Nephron progenitor cell (in vitro differentiated cells): ENCODE results near the gene SCYGR1.
"Not testable (repeated sequence)": the region's sequence is repeated elsewhere in the genome, so short reads cannot be mapped to it uniquely, and the experiment has no call there.

Source experiments
- DNase-seq: peaks from one replicate; pipeline ENCODE4 v3.0.0; 2021
- H3K27ac Mint-ChIP-seq: 2 replicates; pipeline ENCODE4 v1.8.0; 2021; ENCODE audit warnings: mild to moderate bottlenecking, moderate library complexity, mixed read lengths
- H3K27me3 Mint-ChIP-seq: 2 replicates; pipeline ENCODE4 v1.8.0; 2021; ENCODE audit warnings: mild to moderate bottlenecking, low read depth, mixed read lengths; ENCODE audit not compliant: poor library complexity
- H3K36me3 Mint-ChIP-seq: 2 replicates; pipeline ENCODE4 v1.8.0; 2021; ENCODE audit warnings: low read depth, mixed read lengths
- H3K4me1 Mint-ChIP-seq: 2 replicates; pipeline ENCODE4 v1.8.0; 2021; ENCODE audit warnings: mixed read lengths
- H3K4me3 Mint-ChIP-seq: 2 replicates; pipeline ENCODE4 v1.8.0; 2021; ENCODE audit warnings: mild to moderate bottlenecking, moderate library complexity, mixed read lengths
- H3K9me3 Mint-ChIP-seq: 2 replicates; pipeline ENCODE4 v1.8.0; 2021; ENCODE audit warnings: mild to moderate bottlenecking, moderate library complexity, mixed read lengths
- CTCF ChIP-seq: fragments of 200-600 bp; sonication (generic); IDR thresholded peaks from 2 replicates; pipeline ENCODE4 v1.5.0; 2021; ENCODE audit warnings: antibody characterized with exemption

SCYGR1 gene

DNA sequence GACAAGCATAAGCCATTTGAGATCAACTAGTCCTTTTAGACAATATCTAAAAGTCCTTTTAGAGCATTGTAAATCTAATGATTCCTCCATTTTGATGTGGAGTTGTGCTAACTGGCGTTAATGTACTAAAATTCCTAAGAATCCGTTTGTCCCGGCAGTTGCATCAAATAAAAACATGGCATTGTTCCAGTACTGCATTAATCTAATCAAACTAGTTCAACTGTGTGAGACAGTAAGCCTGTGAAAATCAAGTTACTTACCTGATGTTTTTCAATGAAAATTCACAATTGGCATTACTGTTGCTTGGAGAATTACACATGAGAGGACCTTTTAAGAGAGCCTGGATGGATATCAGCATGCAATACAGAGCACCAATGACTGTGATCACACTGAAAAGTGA is 21.9 kb downstream of the SCYGR1 start:
- Mint-ChIP-seq H3K9me3 (no peaks in the 10 kb centered on the region), H3K27me3 (no peaks in the 10 kb centered on the region), H3K4me1 (no peaks in the 10 kb centered on the region), H3K4me3 (no peak overlapping the region), H3K36me3 (peaks cover 4% of the 10 kb centered on the region), H3K27ac (no peak overlapping the region)
- TF ChIP-seq CTCF = no peak
- no peak for DNase-seq

DNA sequence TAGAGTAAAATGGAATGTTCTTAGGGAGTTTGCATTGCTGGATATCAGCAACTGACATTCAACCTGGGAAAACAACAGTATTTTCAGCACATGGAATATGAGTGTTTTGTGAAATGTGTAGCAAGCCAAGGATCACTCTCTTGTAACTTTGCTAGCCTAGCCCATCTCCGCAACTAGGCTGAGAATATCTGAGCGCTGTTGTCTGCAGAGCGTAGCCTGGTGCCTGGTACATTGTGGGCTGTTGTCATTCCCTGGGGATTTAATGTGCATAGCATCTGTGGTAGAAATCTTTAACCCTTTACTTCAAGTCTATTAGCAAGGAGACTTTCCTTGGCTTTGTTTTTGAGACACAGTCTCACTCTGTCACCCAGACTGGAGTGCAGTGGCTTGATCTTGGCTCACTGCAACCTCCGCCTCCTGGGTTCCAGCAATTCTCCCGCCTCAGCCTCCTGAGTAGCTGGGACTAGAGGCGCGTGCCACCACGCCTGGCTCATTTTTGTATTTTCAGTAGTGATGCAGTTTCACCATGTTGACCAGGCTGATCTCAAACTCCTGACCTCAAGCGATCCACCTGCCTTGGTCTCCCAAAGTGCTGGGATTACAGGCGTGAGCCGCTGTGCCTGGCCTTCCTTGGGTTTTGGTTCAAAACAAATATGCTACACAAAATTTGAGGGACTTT is 23.0 kb downstream of the SCYGR1 start:
- not testable (repeated sequence) for DNase-seq, H3K4me3 Mint-ChIP-seq, H3K4me1 Mint-ChIP-seq, H3K9me3 Mint-ChIP-seq, H3K27me3 Mint-ChIP-seq, H3K27ac Mint-ChIP-seq
- H3K36me3 Mint-ChIP-seq = peaks cover 12% of the 10 kb centered on the region

- Mint-ChIP-seq H3K36me3 (peaks cover 21% of the 10 kb centered on the region), H3K4me1 (no peaks in the 10 kb centered on the region), H3K4me3 (no peak overlapping the region), H3K9me3 (no peaks in the 10 kb centered on the region), H3K27me3 (no peaks in the 10 kb centered on the region), H3K27ac (no peak overlapping the region)
- TF ChIP-seq CTCF = no peak
- DNase-seq = no peak
Observed at GRCh38 chr2:227363756-227364155, 24.0 kb downstream of the SCYGR1 start.

GRCh38 chr2:227360351-227360750 is 27.4 kb downstream of the SCYGR1 start:
- no peaks in the 10 kb centered on the region for H3K9me3 Mint-ChIP-seq
- H3K36me3 Mint-ChIP-seq = peaks cover 46% of the 10 kb centered on the region
- H3K27me3 Mint-ChIP-seq = no peaks in the 10 kb centered on the region
- no peak for DNase-seq
- no peak for TF ChIP-seq CTCF
- no peaks in the 10 kb centered on the region for H3K4me1 Mint-ChIP-seq
- H3K4me3 Mint-ChIP-seq = no peak overlapping the region
- peak overlapping the region; percentile 69 for H3K27ac Mint-ChIP-seq

DNA sequence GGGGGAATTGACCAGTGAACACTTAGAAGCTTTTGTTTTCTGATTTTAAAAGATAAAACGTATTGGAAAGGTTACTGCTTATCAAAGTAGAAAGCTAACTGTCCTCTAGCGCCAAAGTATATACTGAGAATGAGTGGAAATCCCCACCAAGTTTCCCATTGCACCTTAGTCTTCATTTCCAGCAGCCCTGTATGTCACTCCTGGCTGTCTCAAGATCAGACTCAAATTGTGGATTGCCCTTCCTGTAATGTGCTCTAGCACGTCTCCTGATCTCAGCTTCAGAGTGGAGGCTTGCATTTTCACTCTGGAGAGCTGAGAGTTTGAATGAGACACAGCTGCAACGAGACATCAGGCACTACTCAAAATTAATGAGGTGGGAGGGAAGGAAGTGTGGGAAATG is 36.1 kb downstream of the SCYGR1 start:
- no peaks in the 10 kb centered on the region for H3K9me3 Mint-ChIP-seq
- peaks cover 13% of the 10 kb centered on the region for H3K4me1 Mint-ChIP-seq
- DNase-seq = no peak
- no peak for TF ChIP-seq CTCF
- peaks cover 40% of the 10 kb centered on the region for H3K36me3 Mint-ChIP-seq
- H3K27ac Mint-ChIP-seq = no peak overlapping the region
- H3K27me3 Mint-ChIP-seq = no peaks in the 10 kb centered on the region
- no peak overlapping the region for H3K4me3 Mint-ChIP-seq

DNA sequence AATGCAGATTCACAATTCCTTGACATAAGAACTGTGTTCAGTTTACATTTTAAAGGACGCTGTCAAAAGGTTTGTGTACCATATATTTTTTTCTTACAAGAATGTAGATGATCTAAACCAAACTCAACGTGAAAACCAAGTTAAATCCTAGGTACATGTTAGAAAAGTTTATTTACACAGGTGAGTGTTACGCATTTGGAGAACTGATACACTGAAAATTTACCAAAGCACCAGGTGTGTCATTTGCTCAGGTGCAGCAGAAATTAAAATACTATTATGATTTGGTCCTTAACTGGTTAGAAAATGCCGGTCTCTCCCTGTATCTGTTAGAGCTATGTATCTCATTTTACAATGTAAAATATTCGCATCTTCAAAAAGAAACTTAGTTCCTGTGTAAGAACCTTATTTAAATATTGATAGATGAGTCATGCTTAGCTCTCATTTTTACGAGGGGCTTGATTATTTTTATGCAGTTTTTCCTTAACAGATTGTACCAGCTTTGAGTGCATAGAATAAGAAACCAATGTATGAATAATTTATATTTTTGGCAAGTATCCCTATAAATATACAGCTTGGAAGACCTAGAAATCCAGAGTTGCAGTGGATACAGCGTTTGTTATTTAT is 37.6 kb downstream of the SCYGR1 start:
- Mint-ChIP-seq H3K36me3 (peaks cover 29% of the 10 kb centered on the region), H3K9me3 (no peaks in the 10 kb centered on the region), H3K4me1 (peaks cover 13% of the 10 kb centered on the region), H3K27ac (no peak overlapping the region), H3K4me3 (no peak overlapping the region), H3K27me3 (no peaks in the 10 kb centered on the region)
- no peak for DNase-seq
- TF ChIP-seq CTCF = no peak
